KMS-11 (cell line): ENCODE measurements around the gene TMPRSS4.

Source experiments
- H2AFZ ChIP-seq: fragments of 200-600 bp; sonication (generic); 2 replicates; pipeline ENCODE4 v1.6.1; 2016; ENCODE audit warnings: antibody characterized with exemption, mixed run types, low read depth
- H3K27ac ChIP-seq: fragments of 200-600 bp; sonication (generic); 2 replicates; pipeline ENCODE4 v1.6.1; 2016; ENCODE audit warnings: mild to moderate bottlenecking, mixed run types
- H3K27me3 ChIP-seq: fragments of 200-600 bp; sonication (generic); 2 replicates; pipeline ENCODE4 v1.6.1; 2017; ENCODE audit warnings: mild to moderate bottlenecking, low read depth, mixed run types, moderate library complexity; ENCODE audit not compliant: insufficient read depth
- H3K36me3 ChIP-seq: fragments of 200-600 bp; sonication (generic); 2 replicates; pipeline ENCODE4 v1.6.1; 2017; ENCODE audit warnings: mild to moderate bottlenecking, mixed run types; ENCODE audit not compliant: insufficient read depth
- H3K4me1 ChIP-seq: fragments of 200-600 bp; sonication (generic); 2 replicates; pipeline ENCODE4 v1.6.1; 2016; ENCODE audit warnings: mild to moderate bottlenecking, low read depth, mixed run types; ENCODE audit not compliant: poor library complexity, severe bottlenecking
- H3K4me2 ChIP-seq: fragments of 200-600 bp; sonication (generic); 2 replicates; pipeline ENCODE4 v1.7.0; 2016; ENCODE audit warnings: mild to moderate bottlenecking, mixed run types
- H3K4me3 ChIP-seq: fragments of 200-600 bp; sonication (generic); IDR thresholded peaks from 2 replicates; pipeline ENCODE4 v1.6.1; 2017; ENCODE audit warnings: low read depth, low read length, mixed read lengths; ENCODE audit not compliant: insufficient read depth
- H3K79me2 ChIP-seq: fragments of 200-600 bp; sonication (generic); 2 replicates; pipeline ENCODE4 v1.6.1; 2016; ENCODE audit warnings: low read depth, mixed run types; ENCODE audit not compliant: insufficient read depth
- H3K9ac ChIP-seq: fragments of 200-600 bp; sonication (generic); 2 replicates; pipeline ENCODE4 v1.6.1; 2016; ENCODE audit warnings: mild to moderate bottlenecking, mixed run types
- H4K20me1 ChIP-seq: fragments of 200-600 bp; sonication (generic); 2 replicates; pipeline ENCODE4 v1.6.1; 2016; ENCODE audit warnings: mild to moderate bottlenecking, mixed run types; ENCODE audit not compliant: insufficient read depth
- CTCF ChIP-seq: fragments of 200-600 bp; sonication (generic); conservative IDR thresholded peaks from 2 replicates; pipeline ENCODE4 v1.6.1; 2017; ENCODE audit warnings: low read depth, mild to moderate bottlenecking, antibody characterized with exemption, low read length, moderate library complexity, mixed read lengths

Gene TMPRSS4

DNA sequence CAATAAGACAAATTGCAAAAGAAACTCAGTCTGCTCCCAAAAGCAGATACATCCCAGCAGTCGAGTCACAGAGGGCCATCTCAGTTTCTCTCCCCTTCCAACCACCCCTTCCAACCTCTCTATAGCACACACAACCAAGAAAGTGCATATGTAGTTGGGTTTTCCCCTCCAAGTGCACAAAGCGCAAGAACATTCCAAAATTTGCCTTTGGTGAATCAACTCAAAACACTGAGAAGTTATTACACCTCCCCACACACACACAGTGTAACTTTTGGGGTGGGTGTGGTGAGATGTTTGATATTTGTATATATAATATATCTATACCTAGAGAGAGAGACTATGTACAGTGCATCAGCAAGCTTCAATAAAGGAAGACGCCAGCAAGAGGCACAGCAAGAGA, 86.0 kb downstream of the TMPRSS4 start:
- no peak overlapping the region for H3K9ac ChIP-seq
- TF ChIP-seq CTCF = no peak
- H2AFZ ChIP-seq = no peak overlapping the region
- H3K4me2 ChIP-seq = no peak overlapping the region
- no peak overlapping the region for H3K27ac ChIP-seq
- no peaks in the 10 kb centered on the region for H3K79me2 ChIP-seq
- H3K36me3 ChIP-seq = no peaks in the 10 kb centered on the region
- no peak overlapping the region for H3K4me3 ChIP-seq
- H3K27me3 ChIP-seq = no peaks in the 10 kb centered on the region; the same call in 1 of the 2 replicates
- no peaks in the 10 kb centered on the region for H3K4me1 ChIP-seq
- H4K20me1 ChIP-seq = no peaks in the 10 kb centered on the region

GRCh38 chr11:118163494-118163893, 86.6 kb downstream of the TMPRSS4 start:
- no peak overlapping the region for H3K9ac ChIP-seq
- H3K27ac ChIP-seq = no peak overlapping the region
- TF ChIP-seq CTCF = no peak
- no peaks in the 10 kb centered on the region; the same call in 1 of the 2 replicates for H3K27me3 ChIP-seq
- H3K4me1 ChIP-seq = no peaks in the 10 kb centered on the region
- H4K20me1 ChIP-seq = no peaks in the 10 kb centered on the region
- H2AFZ ChIP-seq = no peak overlapping the region
- H3K36me3 ChIP-seq = no peaks in the 10 kb centered on the region
- no peaks in the 10 kb centered on the region for H3K79me2 ChIP-seq
- H3K4me3 ChIP-seq = no peak overlapping the region
- H3K4me2 ChIP-seq = no peak overlapping the region

- H3K4me2 ChIP-seq = no peak overlapping the region
- no peaks in the 10 kb centered on the region for H3K4me1 ChIP-seq
- no peaks in the 10 kb centered on the region; the same call in 1 of the 2 replicates for H3K27me3 ChIP-seq
- H3K36me3 ChIP-seq = no peaks in the 10 kb centered on the region
- no peak overlapping the region for H2AFZ ChIP-seq
- no peak overlapping the region for H3K4me3 ChIP-seq
- no peaks in the 10 kb centered on the region for H4K20me1 ChIP-seq
- no peak for TF ChIP-seq CTCF
- H3K79me2 ChIP-seq = no peaks in the 10 kb centered on the region
- H3K27ac ChIP-seq = no peak overlapping the region
- H3K9ac ChIP-seq = no peak overlapping the region
Measured at GRCh38 chr11:118164885-118165284, 88.0 kb downstream of the TMPRSS4 start.

- H3K4me1 ChIP-seq = no peaks in the 10 kb centered on the region
- H3K4me2 ChIP-seq = no peak overlapping the region
- H2AFZ ChIP-seq = no peak overlapping the region
- no peaks in the 10 kb centered on the region; the same call in 1 of the 2 replicates for H3K27me3 ChIP-seq
- H3K9ac ChIP-seq = no peak overlapping the region
- H3K27ac ChIP-seq = no peak overlapping the region
- H3K4me3 ChIP-seq = no peak overlapping the region
- H4K20me1 ChIP-seq = no peaks in the 10 kb centered on the region
- TF ChIP-seq CTCF = no peak
- H3K79me2 ChIP-seq = no peaks in the 10 kb centered on the region
- no peaks in the 10 kb centered on the region for H3K36me3 ChIP-seq
Measured at GRCh38 chr11:118166641-118167040, 89.8 kb downstream of the TMPRSS4 start.
